Neural progenitor cell (in vitro differentiated cells): Measurements from ENCODE around the gene PDIA2. TPM values are rescaled to one million over a fixed set of nuclear protein-coding genes. Genes with fewer than 3 reads are reported as not detected.
"Not testable (repeated sequence)": the region's sequence is repeated elsewhere in the genome, so short reads cannot be mapped to it uniquely, and the experiment has no call there.

Experiments
- DNase-seq: peaks from one replicate; pipeline ENCODE4 v3.0.0-alpha.2; 2016; ENCODE audit warnings: low spot score
- H2AFZ ChIP-seq: fragments of 200-600 bp; sonication (generic); replicated peaks from 2 replicates; pipeline ENCODE4 v1.6.1; 2016; ENCODE audit warnings: antibody characterized with exemption
- H3F3A ChIP-seq: fragments of 200-600 bp; sonication (generic); 2 replicates; pipeline ENCODE4 v1.6.1; 2016; ENCODE audit warnings: antibody characterized with exemption, low read depth
- H3K27ac ChIP-seq: fragments of 200-600 bp; sonication (generic); 2 replicates; pipeline ENCODE4 v1.5.1; 2016; ENCODE audit warnings: mild to moderate bottlenecking
- H3K27me3 ChIP-seq: fragments of 200-600 bp; sonication (generic); 2 replicates; pipeline ENCODE4 v1.6.1; 2016; ENCODE audit warnings: mild to moderate bottlenecking, moderate library complexity
- H3K36me3 ChIP-seq: fragments of 200-600 bp; sonication (generic); 2 replicates; pipeline ENCODE4 v1.5.1; 2016
- H3K4me1 ChIP-seq: fragments of 200-600 bp; sonication (generic); 2 replicates; pipeline ENCODE4 v1.6.1; 2016; ENCODE audit warnings: mixed run types
- H3K4me2 ChIP-seq: fragments of 200-600 bp; sonication (generic); 2 replicates; pipeline ENCODE4 v1.6.1; 2016
- H3K4me3 ChIP-seq: fragments of 200-600 bp; sonication (generic); 2 replicates; pipeline ENCODE4 v1.5.1; 2016
- H3K79me2 ChIP-seq: fragments of 200-600 bp; sonication (generic); 2 replicates; pipeline ENCODE4 v1.6.1; 2016; ENCODE audit warnings: low read depth
- H3K9ac ChIP-seq: fragments of 200-600 bp; sonication (generic); 2 replicates; pipeline ENCODE4 v1.6.1; 2016
- H3K9me3 ChIP-seq: fragments of 200-600 bp; sonication (generic); 2 replicates; pipeline ENCODE4 v1.5.1; 2016; ENCODE audit warnings: low read depth
- H4K20me1 ChIP-seq: fragments of 200-600 bp; sonication (generic); 2 replicates; pipeline ENCODE4 v1.6.1; 2016; ENCODE audit warnings: low read depth
- H3K27ac Mint-ChIP-seq: 3 replicates; pipeline ENCODE4 v1.8.0; 2021; ENCODE audit warnings: mixed read lengths
- H3K27me3 Mint-ChIP-seq: 2 replicates; pipeline ENCODE4 v1.8.0; 2022; ENCODE audit warnings: low read depth, mild to moderate bottlenecking, inconsistent platforms, moderate library complexity, mixed read lengths; ENCODE audit not compliant: insufficient read depth
- H3K36me3 Mint-ChIP-seq: 3 replicates; pipeline ENCODE4 v1.8.0; 2021; ENCODE audit warnings: mixed read lengths
- H3K4me1 Mint-ChIP-seq: 3 replicates; pipeline ENCODE4 v1.8.0; 2021; ENCODE audit warnings: mixed read lengths
- H3K4me3 Mint-ChIP-seq: 3 replicates; pipeline ENCODE4 v1.8.0; 2021; ENCODE audit warnings: mild to moderate bottlenecking, moderate library complexity, mixed read lengths
- H3K9me3 Mint-ChIP-seq: 3 replicates; pipeline ENCODE4 v1.8.0; 2020; ENCODE audit warnings: mixed read lengths
- CTCF ChIP-seq: fragments of 200-600 bp; sonication (generic); IDR thresholded peaks from 2 replicates; pipeline ENCODE4 v1.5.1; 2017; ENCODE audit warnings: antibody characterized with exemption, mild to moderate bottlenecking
- EZH2 ChIP-seq: fragments of 200-600 bp; sonication (generic); IDR thresholded peaks from 2 replicates; pipeline ENCODE4 v1.6.1; 2017; ENCODE audit warnings: antibody characterized with exemption, mild to moderate bottlenecking, moderate library complexity
- EZH2phosphoT487 ChIP-seq: fragments of 200-600 bp; sonication (generic); IDR thresholded peaks from 2 replicates; pipeline ENCODE4 v1.6.1; 2017; ENCODE audit warnings: antibody characterized with exemption
- total RNA-seq: library from RNA; depleted of rRNA; stranded (reverse); fragments of >200 nt; gene quantifications from 2 replicates; pipeline ENCODE4 v1.2.3, GENCODE V29; 2015; ENCODE audit warnings: low replicate concordance

PDIA2 gene
- total RNA-seq, 1 donor from 2014 or later: not detected

- H3K4me3 Mint-ChIP-seq: no peak overlapping the region
- H3K4me3 ChIP-seq: no peak overlapping the region
- no peak overlapping the region for H3K27ac ChIP-seq
- DNase-seq: no peak
- no peak overlapping the region for H3K4me2 ChIP-seq
- H3K27me3 ChIP-seq: no peaks in the 10 kb centered on the region
- no peak overlapping the region for H2AFZ ChIP-seq
- no peaks in the 10 kb centered on the region for H3K79me2 ChIP-seq
- peaks cover 3% of the 10 kb centered on the region for H3K27me3 Mint-ChIP-seq
- no peaks in the 10 kb centered on the region for H3K4me1 ChIP-seq
- H3F3A ChIP-seq: no peaks in the 10 kb centered on the region
- no peaks in the 10 kb centered on the region for H3K9me3 ChIP-seq
- H3K36me3 ChIP-seq: no peaks in the 10 kb centered on the region
- H3K36me3 Mint-ChIP-seq: peaks cover 34% of the 10 kb centered on the region
- no peak overlapping the region for H3K9ac ChIP-seq
- H3K27ac Mint-ChIP-seq: no peak overlapping the region
- no peaks in the 10 kb centered on the region for H3K4me1 Mint-ChIP-seq
- no peak for TF ChIP-seq CTCF
- no peak for TF ChIP-seq EZH2
- no peak for TF ChIP-seq EZH2phosphoT487
- no peaks in the 10 kb centered on the region for H4K20me1 ChIP-seq
- no peaks in the 10 kb centered on the region for H3K9me3 Mint-ChIP-seq
Observed at GRCh38 chr16:255183-255582, 27.8 kb upstream of the PDIA2 start.

GRCh38 chr16:258091-258490, 24.9 kb upstream of the PDIA2 start:
- H3K27me3 ChIP-seq, H3K27ac Mint-ChIP-seq, H3K27me3 Mint-ChIP-seq, H3K4me1 ChIP-seq, H3K4me2 ChIP-seq, H3K9me3 ChIP-seq, H3K27ac ChIP-seq, H3K79me2 ChIP-seq, H3F3A ChIP-seq, H2AFZ ChIP-seq, H3K36me3 ChIP-seq, H3K4me3 ChIP-seq, H3K4me3 Mint-ChIP-seq, H4K20me1 ChIP-seq, DNase-seq, H3K9me3 Mint-ChIP-seq, H3K4me1 Mint-ChIP-seq, H3K9ac ChIP-seq: not testable (repeated sequence)
- peaks cover 33% of the 10 kb centered on the region for H3K36me3 Mint-ChIP-seq

GRCh38 chr16:259226-259625, 23.7 kb upstream of the PDIA2 start:
- Mint-ChIP-seq H3K4me1 (no peaks in the 10 kb centered on the region), H3K27me3 (peaks cover 3% of the 10 kb centered on the region), H3K4me3 (no peak overlapping the region), H3K36me3 (peaks cover 30% of the 10 kb centered on the region), H3K27ac (peak overlapping the region; percentile 69), H3K9me3 (no peaks in the 10 kb centered on the region)
- Histone ChIP-seq H3K4me1 (no peaks in the 10 kb centered on the region), H3K36me3 (no peaks in the 10 kb centered on the region), H3K27ac (no peak overlapping the region), H4K20me1 (no peaks in the 10 kb centered on the region), H3K27me3 (no peaks in the 10 kb centered on the region), H3K4me3 (no peak overlapping the region), H2AFZ (no peak overlapping the region), H3F3A (no peaks in the 10 kb centered on the region), H3K9ac (no peak overlapping the region), H3K4me2 (no peak overlapping the region), H3K79me2 (no peaks in the 10 kb centered on the region), H3K9me3 (no peaks in the 10 kb centered on the region)
- DNase-seq: no peak
- TF ChIP-seq EZH2phosphoT487: no peak
- TF ChIP-seq CTCF: no peak
- no peak for TF ChIP-seq EZH2

GRCh38 chr16:259814-260253, 23.1 kb upstream of the PDIA2 start:
- H3K27me3 Mint-ChIP-seq: peaks cover 3% of the 10 kb centered on the region
- Histone ChIP-seq H2AFZ (no peak overlapping the region), H3K4me2 (no peak overlapping the region), H3K4me1 (no peaks in the 10 kb centered on the region), H3K27ac (no peak overlapping the region), H4K20me1 (no peaks in the 10 kb centered on the region), H3K36me3 (no peaks in the 10 kb centered on the region), H3F3A (no peaks in the 10 kb centered on the region), H3K79me2 (no peaks in the 10 kb centered on the region), H3K27me3 (no peaks in the 10 kb centered on the region), H3K9me3 (no peaks in the 10 kb centered on the region), H3K9ac (no peak overlapping the region), H3K4me3 (no peak overlapping the region)
- DNase-seq: no peak
- no peaks in the 10 kb centered on the region for H3K4me1 Mint-ChIP-seq
- no peak overlapping the region for H3K27ac Mint-ChIP-seq
- no peaks in the 10 kb centered on the region for H3K9me3 Mint-ChIP-seq
- no peak overlapping the region for H3K4me3 Mint-ChIP-seq
- TF ChIP-seq CTCF (no peak), EZH2 (no peak), EZH2phosphoT487 (no peak)
- peaks cover 27% of the 10 kb centered on the region for H3K36me3 Mint-ChIP-seq
